KMS-11 (cell line): ENCODE data around the gene SND1.

ENCODE experiments used
- H2AFZ ChIP-seq: fragments of 200-600 bp; sonication (generic); 2 replicates; pipeline ENCODE4 v1.6.1; 2016; ENCODE audit warnings: antibody characterized with exemption, mixed run types, low read depth
- H3K27ac ChIP-seq: fragments of 200-600 bp; sonication (generic); 2 replicates; pipeline ENCODE4 v1.6.1; 2016; ENCODE audit warnings: mild to moderate bottlenecking, mixed run types
- H3K27me3 ChIP-seq: fragments of 200-600 bp; sonication (generic); 2 replicates; pipeline ENCODE4 v1.6.1; 2017; ENCODE audit warnings: mild to moderate bottlenecking, low read depth, mixed run types, moderate library complexity; ENCODE audit not compliant: insufficient read depth
- H3K36me3 ChIP-seq: fragments of 200-600 bp; sonication (generic); 2 replicates; pipeline ENCODE4 v1.6.1; 2017; ENCODE audit warnings: mild to moderate bottlenecking, mixed run types; ENCODE audit not compliant: insufficient read depth
- H3K4me1 ChIP-seq: fragments of 200-600 bp; sonication (generic); 2 replicates; pipeline ENCODE4 v1.6.1; 2016; ENCODE audit warnings: mild to moderate bottlenecking, low read depth, mixed run types; ENCODE audit not compliant: poor library complexity, severe bottlenecking
- H3K4me2 ChIP-seq: fragments of 200-600 bp; sonication (generic); 2 replicates; pipeline ENCODE4 v1.7.0; 2016; ENCODE audit warnings: mild to moderate bottlenecking, mixed run types
- H3K4me3 ChIP-seq: fragments of 200-600 bp; sonication (generic); IDR thresholded peaks from 2 replicates; pipeline ENCODE4 v1.6.1; 2017; ENCODE audit warnings: low read depth, low read length, mixed read lengths; ENCODE audit not compliant: insufficient read depth
- H3K79me2 ChIP-seq: fragments of 200-600 bp; sonication (generic); 2 replicates; pipeline ENCODE4 v1.6.1; 2016; ENCODE audit warnings: low read depth, mixed run types; ENCODE audit not compliant: insufficient read depth
- H3K9ac ChIP-seq: fragments of 200-600 bp; sonication (generic); 2 replicates; pipeline ENCODE4 v1.6.1; 2016; ENCODE audit warnings: mild to moderate bottlenecking, mixed run types
- H4K20me1 ChIP-seq: fragments of 200-600 bp; sonication (generic); 2 replicates; pipeline ENCODE4 v1.6.1; 2016; ENCODE audit warnings: mild to moderate bottlenecking, mixed run types; ENCODE audit not compliant: insufficient read depth
- TF ChIP-seq, protein P1 (sequence below): fragments of 200-600 bp; sonication (generic); conservative IDR thresholded peaks from 2 replicates; pipeline ENCODE4 v1.6.1; 2017; ENCODE audit warnings: low read depth, mild to moderate bottlenecking, antibody characterized with exemption, low read length, moderate library complexity, mixed read lengths

SND1 gene

GRCh38 chr7:128003167-128003566 lies 351.2 kb downstream of the SND1 start:
- no peaks in the 10 kb centered on the region for H3K36me3 ChIP-seq
- no peak overlapping the region for H3K4me2 ChIP-seq
- no peak overlapping the region for H2AFZ ChIP-seq
- peaks cover 21% of the 10 kb centered on the region for H3K4me1 ChIP-seq
- H3K9ac ChIP-seq = no peak overlapping the region
- peaks cover 4% of the 10 kb centered on the region; the same call in 1 of the 2 replicates for H4K20me1 ChIP-seq
- TF ChIP-seq, protein P1, sequence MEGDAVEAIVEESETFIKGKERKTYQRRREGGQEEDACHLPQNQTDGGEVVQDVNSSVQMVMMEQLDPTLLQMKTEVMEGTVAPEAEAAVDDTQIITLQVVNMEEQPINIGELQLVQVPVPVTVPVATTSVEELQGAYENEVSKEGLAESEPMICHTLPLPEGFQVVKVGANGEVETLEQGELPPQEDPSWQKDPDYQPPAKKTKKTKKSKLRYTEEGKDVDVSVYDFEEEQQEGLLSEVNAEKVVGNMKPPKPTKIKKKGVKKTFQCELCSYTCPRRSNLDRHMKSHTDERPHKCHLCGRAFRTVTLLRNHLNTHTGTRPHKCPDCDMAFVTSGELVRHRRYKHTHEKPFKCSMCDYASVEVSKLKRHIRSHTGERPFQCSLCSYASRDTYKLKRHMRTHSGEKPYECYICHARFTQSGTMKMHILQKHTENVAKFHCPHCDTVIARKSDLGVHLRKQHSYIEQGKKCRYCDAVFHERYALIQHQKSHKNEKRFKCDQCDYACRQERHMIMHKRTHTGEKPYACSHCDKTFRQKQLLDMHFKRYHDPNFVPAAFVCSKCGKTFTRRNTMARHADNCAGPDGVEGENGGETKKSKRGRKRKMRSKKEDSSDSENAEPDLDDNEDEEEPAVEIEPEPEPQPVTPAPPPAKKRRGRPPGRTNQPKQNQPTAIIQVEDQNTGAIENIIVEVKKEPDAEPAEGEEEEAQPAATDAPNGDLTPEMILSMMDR = no peak
- no peaks in the 10 kb centered on the region for H3K79me2 ChIP-seq
- H3K27ac ChIP-seq = no peak overlapping the region
- no peak overlapping the region for H3K4me3 ChIP-seq
- no peaks in the 10 kb centered on the region for H3K27me3 ChIP-seq

GRCh38 chr7:128003787-128004186 lies 351.8 kb downstream of the SND1 start:
- no peaks in the 10 kb centered on the region for H3K79me2 ChIP-seq
- H3K9ac ChIP-seq = no peak overlapping the region
- no peaks in the 10 kb centered on the region for H3K36me3 ChIP-seq
- H2AFZ ChIP-seq = no peak overlapping the region
- peaks cover 4% of the 10 kb centered on the region; the same call in 1 of the 2 replicates for H4K20me1 ChIP-seq
- H3K4me1 ChIP-seq = peaks cover 21% of the 10 kb centered on the region
- no peak overlapping the region for H3K27ac ChIP-seq
- H3K4me2 ChIP-seq = no peak overlapping the region
- TF ChIP-seq, protein P1 = no peak
- H3K27me3 ChIP-seq = no peaks in the 10 kb centered on the region
- H3K4me3 ChIP-seq = no peak overlapping the region

- Histone ChIP-seq H3K27me3 (no peaks in the 10 kb centered on the region), H3K79me2 (no peaks in the 10 kb centered on the region), H2AFZ (no peak overlapping the region), H3K4me1 (peaks cover 21% of the 10 kb centered on the region), H4K20me1 (peaks cover 4% of the 10 kb centered on the region; the same call in 1 of the 2 replicates), H3K4me3 (no peak overlapping the region), H3K36me3 (no peaks in the 10 kb centered on the region), H3K9ac (no peak overlapping the region), H3K4me2 (no peak overlapping the region), H3K27ac (no peak overlapping the region)
- TF ChIP-seq, protein P1 = no peak
These were observed 352.6 kb downstream of the SND1 start for GRCh38 chr7:128004623-128005022.

DNA sequence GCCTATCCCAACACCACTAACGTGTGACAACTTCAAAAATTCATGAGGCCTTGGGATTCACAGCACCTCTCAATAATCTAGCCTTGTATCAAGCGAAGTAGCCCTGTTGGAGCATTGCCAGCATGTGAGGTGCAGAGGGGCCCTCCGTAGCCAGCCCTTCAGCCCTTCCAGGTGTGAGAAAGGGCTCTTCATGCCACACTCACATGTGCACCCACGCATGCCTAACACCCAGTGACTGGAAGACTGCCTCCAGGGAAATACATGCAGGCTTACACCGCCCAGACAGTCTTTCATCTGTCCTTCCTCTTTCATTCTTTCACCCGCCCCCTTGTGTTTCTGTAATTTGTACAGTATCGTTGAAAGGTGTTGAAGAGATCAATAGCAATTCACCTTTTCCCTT lies 353.1 kb downstream of the SND1 start:
- Histone ChIP-seq H3K9ac (no peak overlapping the region), H3K4me2 (no peak overlapping the region), H2AFZ (no peak overlapping the region), H3K27ac (no peak overlapping the region), H4K20me1 (peaks cover 4% of the 10 kb centered on the region; the same call in 1 of the 2 replicates), H3K36me3 (no peaks in the 10 kb centered on the region), H3K4me1 (peaks cover 21% of the 10 kb centered on the region), H3K79me2 (no peaks in the 10 kb centered on the region), H3K27me3 (no peaks in the 10 kb centered on the region), H3K4me3 (no peak overlapping the region)
- TF ChIP-seq, protein P1 = no peak
